ENCODE data around the gene DCHS2.

The DCHS2 gene

DNA sequence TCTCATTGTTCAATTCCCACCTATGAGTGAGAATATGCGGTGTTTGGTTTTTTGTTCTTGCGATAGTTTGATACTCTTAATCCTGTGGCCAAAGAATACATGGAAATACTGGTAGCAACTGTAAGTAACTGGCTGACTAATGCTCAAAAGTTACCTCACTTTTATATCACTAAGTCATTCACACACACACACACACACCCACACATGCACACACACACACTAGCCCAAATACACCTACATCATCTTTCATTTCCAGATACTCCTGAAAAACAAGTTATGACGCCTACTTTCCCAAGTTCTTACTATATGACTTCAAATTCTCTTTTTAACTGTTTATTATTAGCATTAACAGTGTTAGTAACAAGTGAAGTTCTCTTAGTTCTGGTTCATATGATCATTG is 101.3 kb downstream of the DCHS2 start:
- no peak for DNase-seq (ENCODE audit: low read depth)
- in situ Hi-C loops (cut with HindIII; ENCODE audit: low sequenced_read_pairs) = no loop called here
- TF ChIP-seq, protein P1, sequence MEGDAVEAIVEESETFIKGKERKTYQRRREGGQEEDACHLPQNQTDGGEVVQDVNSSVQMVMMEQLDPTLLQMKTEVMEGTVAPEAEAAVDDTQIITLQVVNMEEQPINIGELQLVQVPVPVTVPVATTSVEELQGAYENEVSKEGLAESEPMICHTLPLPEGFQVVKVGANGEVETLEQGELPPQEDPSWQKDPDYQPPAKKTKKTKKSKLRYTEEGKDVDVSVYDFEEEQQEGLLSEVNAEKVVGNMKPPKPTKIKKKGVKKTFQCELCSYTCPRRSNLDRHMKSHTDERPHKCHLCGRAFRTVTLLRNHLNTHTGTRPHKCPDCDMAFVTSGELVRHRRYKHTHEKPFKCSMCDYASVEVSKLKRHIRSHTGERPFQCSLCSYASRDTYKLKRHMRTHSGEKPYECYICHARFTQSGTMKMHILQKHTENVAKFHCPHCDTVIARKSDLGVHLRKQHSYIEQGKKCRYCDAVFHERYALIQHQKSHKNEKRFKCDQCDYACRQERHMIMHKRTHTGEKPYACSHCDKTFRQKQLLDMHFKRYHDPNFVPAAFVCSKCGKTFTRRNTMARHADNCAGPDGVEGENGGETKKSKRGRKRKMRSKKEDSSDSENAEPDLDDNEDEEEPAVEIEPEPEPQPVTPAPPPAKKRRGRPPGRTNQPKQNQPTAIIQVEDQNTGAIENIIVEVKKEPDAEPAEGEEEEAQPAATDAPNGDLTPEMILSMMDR (IDR thresholded peaks at IDR 0.05; ENCODE audit: low read depth, low read length, missing control alignments) = no peak
- H3K4me3 ChIP-seq (ENCODE audit: low read depth, low read length) = no peak overlapping the region

DNA sequence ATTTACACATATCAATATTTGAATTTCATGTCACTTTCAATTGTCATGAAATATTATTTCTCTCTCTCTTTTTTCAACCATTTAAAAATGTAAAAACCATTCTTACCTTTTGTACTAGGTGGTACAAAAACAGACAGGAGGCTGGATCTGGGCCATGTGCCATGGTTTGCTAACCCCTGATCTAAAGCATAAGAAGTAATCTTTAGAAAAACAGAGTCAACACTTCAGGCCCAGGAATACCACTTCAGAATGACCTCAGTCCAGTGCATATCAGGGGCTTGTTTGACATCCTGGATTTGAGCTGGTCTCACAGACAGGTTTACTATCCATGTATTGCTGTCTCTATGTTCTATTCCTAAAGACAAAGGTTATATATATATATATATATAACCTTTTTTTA is 102.5 kb downstream of the DCHS2 start:
- DNase-seq (ENCODE audit: low read depth) = no peak
- H3K4me3 ChIP-seq (ENCODE audit: low read depth, low read length) = no peak overlapping the region
- TF ChIP-seq, protein P1 (IDR thresholded peaks at IDR 0.05; ENCODE audit: low read depth, low read length, missing control alignments) = no peak
- in situ Hi-C loops (cut with HindIII; ENCODE audit: low sequenced_read_pairs) = no loop called here

DNA sequence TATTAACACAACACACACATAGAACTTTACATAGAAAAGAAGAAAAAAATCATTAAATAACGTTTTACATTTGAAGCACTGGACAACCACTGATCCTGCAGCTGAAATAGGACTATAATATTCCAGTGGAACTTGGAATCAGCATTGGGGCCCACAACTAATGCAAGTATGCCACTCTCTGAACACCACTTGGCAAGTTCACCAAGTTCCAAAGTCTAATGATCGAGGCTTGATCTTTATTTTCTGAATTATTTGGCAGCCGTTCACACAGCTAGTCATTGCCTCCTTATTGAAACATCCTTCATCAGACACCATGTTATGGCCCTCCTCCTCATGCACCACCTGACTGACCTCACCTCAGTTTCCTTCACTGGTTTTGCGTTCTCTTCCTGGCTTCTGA is 107.6 kb downstream of the DCHS2 start:
- TF ChIP-seq, protein P1 (IDR thresholded peaks at IDR 0.05; ENCODE audit: low read depth, low read length, missing control alignments) = no peak
- in situ Hi-C loops (cut with HindIII; ENCODE audit: low sequenced_read_pairs) = no loop called here
- DNase-seq (ENCODE audit: low read depth) = no peak
- H3K4me3 ChIP-seq (ENCODE audit: low read depth, low read length) = no peak overlapping the region

DNA sequence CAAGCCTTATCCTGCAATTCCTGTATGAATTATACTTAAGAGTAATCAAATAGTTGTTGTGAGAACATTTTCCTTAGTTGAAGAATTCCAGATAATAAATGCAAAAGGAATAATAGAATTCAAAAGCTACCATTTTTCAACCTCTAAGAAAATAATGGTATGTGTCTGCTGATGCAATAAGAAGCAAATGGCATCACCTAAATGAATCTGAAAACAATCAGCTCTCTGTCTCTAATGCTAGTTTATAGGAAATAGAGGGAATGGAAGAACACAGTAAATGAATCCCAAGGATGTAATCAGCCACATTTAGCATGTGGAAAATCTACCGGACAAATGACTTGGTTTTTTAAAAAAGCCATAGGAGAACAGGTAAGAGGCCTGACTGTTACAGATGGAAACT is 115.1 kb downstream of the DCHS2 start:
- H3K4me3 ChIP-seq (ENCODE audit: low read depth, low read length) = no peak overlapping the region
- TF ChIP-seq, protein P1 (IDR thresholded peaks at IDR 0.05; ENCODE audit: low read depth, low read length, missing control alignments) = no peak
- no peak for DNase-seq (ENCODE audit: low read depth)
- in situ Hi-C loops (cut with HindIII; ENCODE audit: low sequenced_read_pairs) = no loop called here

DNA sequence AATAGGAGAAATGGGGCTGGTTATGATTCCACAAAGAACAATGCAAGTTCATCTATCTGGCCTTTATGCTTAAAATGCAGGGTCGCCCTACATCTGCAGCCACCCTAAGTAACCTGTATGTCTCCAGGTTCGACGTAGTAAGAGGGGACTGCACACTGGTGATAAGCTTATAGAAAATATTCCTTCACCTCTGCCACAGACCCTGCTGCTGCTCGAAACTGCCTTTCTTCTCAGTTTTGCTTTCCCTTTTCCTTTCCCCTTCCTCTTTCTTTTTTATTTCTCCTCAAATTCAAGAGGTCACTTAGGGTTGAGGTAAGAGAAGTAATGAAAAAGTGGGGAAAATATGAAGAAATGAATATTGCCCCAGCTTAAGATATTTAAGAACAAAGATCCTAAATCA is 123.5 kb downstream of the DCHS2 start:
- H3K4me3 ChIP-seq (ENCODE audit: low read depth, low read length) = no peak overlapping the region

DNA sequence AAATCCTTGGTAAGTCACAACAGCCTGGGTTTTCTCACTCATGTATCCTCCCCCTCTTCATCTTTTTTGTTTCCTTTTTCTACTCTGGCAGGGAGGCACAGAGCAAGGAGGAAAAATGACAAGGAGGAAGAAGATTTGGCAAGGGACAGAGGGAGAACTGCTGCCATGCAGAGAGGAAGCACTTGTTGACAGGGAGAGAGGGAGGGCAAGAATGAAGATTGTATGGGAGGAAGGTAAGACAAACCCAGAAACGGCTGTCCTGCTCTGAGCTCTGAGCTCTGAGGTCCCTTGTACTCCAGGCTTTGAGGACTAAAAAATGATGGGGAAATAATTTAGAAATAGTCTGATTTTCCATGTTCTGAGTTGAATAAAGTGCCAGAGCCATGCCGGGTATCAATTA is 123.9 kb downstream of the DCHS2 start:
- TF ChIP-seq, protein P1 (IDR thresholded peaks at IDR 0.05; ENCODE audit: low read depth, low read length, missing control alignments) = no peak
- no peak for DNase-seq (ENCODE audit: low read depth)
- H3K4me3 ChIP-seq (ENCODE audit: low read depth, low read length) = no peak overlapping the region
- in situ Hi-C loops (cut with HindIII; ENCODE audit: low sequenced_read_pairs) = no loop called here

More for the DNA sequence above, 123.5 kb downstream of the DCHS2 start:
- in situ Hi-C loops (cut with HindIII; ENCODE audit: low sequenced_read_pairs) = no loop called here
- no peak for DNase-seq (ENCODE audit: low read depth)
- TF ChIP-seq, protein P1 (IDR thresholded peaks at IDR 0.05; ENCODE audit: low read depth, low read length, missing control alignments) = no peak

DNA sequence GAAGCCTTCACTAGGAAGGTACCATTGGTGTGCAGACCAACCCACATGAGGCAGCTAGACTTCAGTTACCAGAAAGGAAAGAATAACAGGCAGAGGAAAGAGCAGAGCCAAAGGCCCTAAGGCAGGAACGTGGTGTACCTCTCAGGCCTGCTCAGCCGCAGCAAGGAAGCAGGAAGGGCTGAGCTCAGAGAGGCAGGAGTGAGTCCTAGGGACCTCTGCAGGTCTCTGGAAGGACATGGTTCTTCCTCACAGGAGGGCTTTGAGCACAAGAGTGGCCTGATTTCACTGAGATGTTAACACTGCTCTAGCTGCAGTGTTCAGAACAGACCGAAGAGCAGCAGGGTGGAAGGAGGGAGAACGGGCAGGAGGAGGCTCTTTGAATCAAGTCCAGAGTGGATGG is 124.6 kb downstream of the DCHS2 start:
- no peak for DNase-seq (ENCODE audit: low read depth)
- TF ChIP-seq, protein P1 (IDR thresholded peaks at IDR 0.05; ENCODE audit: low read depth, low read length, missing control alignments) = no peak
- no peak overlapping the region for H3K4me3 ChIP-seq (ENCODE audit: low read depth, low read length)
- in situ Hi-C loops (cut with HindIII; ENCODE audit: low sequenced_read_pairs) = no loop called here

Measured in astrocyte of the cerebellum (primary cell).